NT2/D1 (cell line): ENCODE data around the gene HOXC13.

ENCODE experiments used
- SUZ12 ChIP-seq: IDR thresholded peaks from 2 replicates; pipeline ENCODE4 v1.6.1; 2011; ENCODE audit not compliant: insufficient read length, insufficient read depth; ENCODE audit errors: extremely low read depth
- YY1 ChIP-seq: IDR thresholded peaks from 2 replicates; pipeline ENCODE4 v1.6.1; 2011; ENCODE audit not compliant: insufficient read length, insufficient read depth
- ZNF274 ChIP-seq: IDR thresholded peaks from 2 replicates; pipeline ENCODE4 v1.6.1; 2011; ENCODE audit warnings: mild to moderate bottlenecking, low read depth, low read length

DNA sequence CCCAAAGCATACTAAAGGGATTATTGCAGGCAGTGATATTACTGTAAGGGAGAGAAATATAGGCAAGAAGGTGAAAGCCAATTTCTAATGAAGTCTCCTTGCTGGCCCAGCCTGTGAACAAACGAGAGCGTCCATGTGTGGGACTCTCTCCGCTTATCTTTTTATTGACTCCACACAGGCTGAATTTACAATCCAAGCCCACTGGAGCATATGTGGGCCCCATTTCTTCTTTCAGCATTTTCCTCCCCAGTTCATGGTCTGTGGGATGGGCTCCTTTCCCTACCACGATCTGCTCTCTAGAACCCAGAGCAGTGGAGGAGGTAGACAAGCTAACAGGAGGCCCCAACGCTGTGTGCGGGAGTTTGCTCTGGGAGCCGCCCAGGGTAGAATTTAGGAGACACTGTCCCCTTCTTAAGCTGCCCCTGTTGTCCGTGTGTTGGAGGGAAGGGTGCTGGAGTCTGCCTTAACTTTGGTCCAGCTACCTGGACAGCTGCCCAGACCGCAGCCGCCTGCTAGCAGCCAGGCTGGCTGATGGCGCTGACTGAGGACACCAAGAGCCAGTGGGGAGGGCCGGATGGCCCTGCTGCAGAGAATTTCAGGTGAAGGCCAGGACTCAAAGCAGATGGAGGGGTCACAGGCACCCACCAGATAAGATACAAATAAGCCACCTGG, 31.1 kb downstream of the HOXC13 start:
- TF ChIP-seq YY1 (no peak), SUZ12 (no peak), ZNF274 (no peak)
